ENCODE measurements around the gene GPATCH8. TPM values are rescaled to one million over a fixed set of nuclear protein-coding genes. Genes with fewer than 3 reads are reported as not detected.
"Not testable (repeated sequence)": the region's sequence is repeated elsewhere in the genome, so short reads cannot be mapped to it uniquely, and the experiment has no call there.

The GPATCH8 gene
- polyA plus RNA-seq, 3 donors = 8.8 to 15.9 (median 14.9) TPM

DNA sequence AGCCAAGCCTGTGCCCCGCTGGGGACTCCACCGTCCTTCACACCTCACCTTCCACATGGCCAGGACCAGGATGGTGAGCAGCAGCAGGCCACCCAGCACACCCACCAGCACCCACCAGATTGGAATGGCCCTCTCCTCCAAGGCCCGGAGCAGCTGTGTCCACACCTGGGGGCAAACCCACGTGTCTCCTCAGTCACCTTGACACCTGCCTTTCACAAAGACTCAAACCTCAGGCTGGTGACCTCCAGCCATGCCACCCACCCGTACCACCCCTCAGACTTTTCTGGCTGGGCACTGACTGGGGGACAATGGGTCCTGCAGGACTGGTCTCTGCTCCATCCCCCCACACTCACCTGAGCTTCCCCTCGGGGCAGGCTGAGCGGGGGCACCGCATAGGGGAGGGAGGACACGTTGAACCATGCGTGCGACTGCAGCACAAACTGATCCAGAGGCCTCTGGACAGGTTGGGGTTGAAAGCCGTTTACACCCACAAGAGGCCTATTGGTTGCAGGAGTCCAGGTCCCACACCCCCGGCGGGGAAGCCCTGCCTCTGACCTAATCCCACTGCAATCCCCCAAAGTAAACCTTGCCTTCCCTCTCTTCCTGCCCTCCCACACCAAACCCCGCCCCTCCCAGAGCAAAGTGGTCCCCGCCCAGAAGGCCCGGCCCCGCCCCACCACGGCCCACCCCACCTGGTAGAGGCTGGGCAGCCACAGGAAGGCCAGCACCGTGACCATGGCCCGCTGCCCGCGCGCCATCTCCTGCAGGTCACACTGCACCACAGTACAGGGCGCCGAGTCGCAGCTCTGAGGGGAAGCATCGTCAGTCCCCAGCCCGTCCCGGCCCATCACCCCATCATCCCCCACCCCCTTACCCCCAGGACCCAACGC, 128.7 kb downstream of the GPATCH8 start:
- H3K9me3 Mint-ChIP-seq = peaks cover 0 to 2% (median 0%) of the 10 kb centered on the region in 7 donors
- no peak overlapping the region for H3K9ac ChIP-seq (ENCODE audit: insufficient read depth, low read length, poor library complexity, severe bottlenecking)
- H3K4me3 ChIP-seq (replicated peaks in 1 of 3; ENCODE audit: low read depth in 2 of 3, low read length in 3 of 3) = no peak overlapping the region
- no peaks in the 10 kb centered on the region for H3K9me3 ChIP-seq (replicated peaks in 1 of 2; ENCODE audit: control insufficient read depth in 1 of 2, insufficient read depth in 1 of 2, low read length in 2 of 2)
- no peaks in the 10 kb centered on the region for H3K36me3 Mint-ChIP-seq
- H4K20me1 ChIP-seq (ENCODE audit: insufficient read depth, low read length) = no peaks in the 10 kb centered on the region
- H3K4me1 ChIP-seq (ENCODE audit: control insufficient read depth in 1 of 2, insufficient read depth in 2 of 2, low read length in 2 of 2) = no peaks in the 10 kb centered on the region
- H2AFZ ChIP-seq (ENCODE audit: insufficient read depth, low read depth, low read length, poor library complexity, severe bottlenecking) = no peak overlapping the region
- no peak overlapping the region for H3K4me2 ChIP-seq (replicated peaks; ENCODE audit: extremely low read depth, low read length, poor library complexity, severe bottlenecking)
- H3K27ac ChIP-seq (ENCODE audit: low read depth in 1 of 2, low read length in 2 of 2) = no peak overlapping the region
- intact Hi-C loops (cut with micrococcal nuclease) = no loop called here
- H3K79me2 ChIP-seq (ENCODE audit: insufficient read depth, low read length) = no peaks in the 10 kb centered on the region
- TF ChIP-seq, protein P1, sequence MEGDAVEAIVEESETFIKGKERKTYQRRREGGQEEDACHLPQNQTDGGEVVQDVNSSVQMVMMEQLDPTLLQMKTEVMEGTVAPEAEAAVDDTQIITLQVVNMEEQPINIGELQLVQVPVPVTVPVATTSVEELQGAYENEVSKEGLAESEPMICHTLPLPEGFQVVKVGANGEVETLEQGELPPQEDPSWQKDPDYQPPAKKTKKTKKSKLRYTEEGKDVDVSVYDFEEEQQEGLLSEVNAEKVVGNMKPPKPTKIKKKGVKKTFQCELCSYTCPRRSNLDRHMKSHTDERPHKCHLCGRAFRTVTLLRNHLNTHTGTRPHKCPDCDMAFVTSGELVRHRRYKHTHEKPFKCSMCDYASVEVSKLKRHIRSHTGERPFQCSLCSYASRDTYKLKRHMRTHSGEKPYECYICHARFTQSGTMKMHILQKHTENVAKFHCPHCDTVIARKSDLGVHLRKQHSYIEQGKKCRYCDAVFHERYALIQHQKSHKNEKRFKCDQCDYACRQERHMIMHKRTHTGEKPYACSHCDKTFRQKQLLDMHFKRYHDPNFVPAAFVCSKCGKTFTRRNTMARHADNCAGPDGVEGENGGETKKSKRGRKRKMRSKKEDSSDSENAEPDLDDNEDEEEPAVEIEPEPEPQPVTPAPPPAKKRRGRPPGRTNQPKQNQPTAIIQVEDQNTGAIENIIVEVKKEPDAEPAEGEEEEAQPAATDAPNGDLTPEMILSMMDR (IDR thresholded peaks at IDR 0.05) = no peak
- H3K27me3 ChIP-seq (ENCODE audit: control insufficient read depth in 2 of 2, insufficient read depth in 2 of 2, low read length in 2 of 2) = peaks cover 0 to 22% of the 10 kb centered on the region in 2 donors
- H3K36me3 ChIP-seq (replicated peaks in 1 of 2; ENCODE audit: control insufficient read depth in 1 of 2, insufficient read depth in 2 of 2, low read length in 2 of 2) = no peaks in the 10 kb centered on the region
- no peak for DNase-seq
- H3K4me3 Mint-ChIP-seq = peak overlapping the region in 1 of 2 donors; percentile 53
- WGBS (ENCODE audit: insufficient coverage) = 42% methylated on average over 20 of the region's 31 CpGs
- peaks cover 26 to 48% (median 37%) of the 10 kb centered on the region in 3 donors for H3K27me3 Mint-ChIP-seq (ENCODE audit: low read depth in 3 of 3)
- peaks cover 4% of the 10 kb centered on the region for H3K4me1 Mint-ChIP-seq
- H3K27ac Mint-ChIP-seq = no peak overlapping the region

DNA sequence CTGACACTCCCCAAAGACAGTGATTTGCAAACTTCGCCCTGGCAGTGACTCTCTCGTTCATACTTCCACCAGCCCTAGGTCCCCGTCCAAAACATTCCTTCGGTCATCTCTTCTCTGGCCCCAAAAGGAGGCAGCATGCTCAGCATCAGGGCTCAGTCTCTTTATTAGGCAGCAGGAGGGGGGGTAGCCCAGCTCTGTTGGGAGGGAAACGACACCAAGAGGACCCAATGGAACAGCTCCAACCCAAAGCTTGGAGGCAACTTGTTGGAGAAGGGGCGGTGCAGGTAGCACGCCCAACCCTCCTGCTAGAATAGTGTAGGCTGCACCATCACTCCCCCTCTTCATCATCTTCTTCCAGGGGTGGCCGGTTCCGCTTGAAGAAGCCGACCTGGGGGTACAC, 131.2 kb downstream of the GPATCH8 start:
- Mint-ChIP-seq H3K27ac (peak overlapping the region in 1 of 7 donors; percentile 72), H3K4me1 (peaks cover 4% of the 10 kb centered on the region), H3K27me3 (ENCODE audit: low read depth in 3 of 3) (peaks cover 33 to 52% (median 43%) of the 10 kb centered on the region in 3 donors), H3K4me3 (no peak overlapping the region), H3K9me3 (peaks cover 0 to 3% (median 0%) of the 10 kb centered on the region in 7 donors), H3K36me3 (no peaks in the 10 kb centered on the region)
- peaks cover 0 to 23% of the 10 kb centered on the region in 2 donors for H3K27me3 ChIP-seq (ENCODE audit: control insufficient read depth in 2 of 2, insufficient read depth in 2 of 2, low read length in 2 of 2)
- H3K4me2 ChIP-seq (replicated peaks; ENCODE audit: extremely low read depth, low read length, poor library complexity, severe bottlenecking) = no peak overlapping the region
- H4K20me1 ChIP-seq (ENCODE audit: insufficient read depth, low read length) = no peaks in the 10 kb centered on the region
- WGBS (ENCODE audit: insufficient coverage) = 79% methylated on average over 6 of the region's 10 CpGs
- no peaks in the 10 kb centered on the region for H3K36me3 ChIP-seq (replicated peaks in 1 of 2; ENCODE audit: control insufficient read depth in 1 of 2, insufficient read depth in 2 of 2, low read length in 2 of 2)
- TF ChIP-seq, protein P1 (IDR thresholded peaks at IDR 0.05) = no peak
- no peak overlapping the region for H2AFZ ChIP-seq (ENCODE audit: insufficient read depth, low read depth, low read length, poor library complexity, severe bottlenecking)
- H3K4me3 ChIP-seq (replicated peaks in 1 of 3; ENCODE audit: low read depth in 2 of 3, low read length in 3 of 3) = no peak overlapping the region
- DNase-seq = no peak
- no peak overlapping the region for H3K9ac ChIP-seq (ENCODE audit: insufficient read depth, low read length, poor library complexity, severe bottlenecking)
- H3K9me3 ChIP-seq (replicated peaks in 1 of 2; ENCODE audit: control insufficient read depth in 1 of 2, insufficient read depth in 1 of 2, low read length in 2 of 2) = no peaks in the 10 kb centered on the region
- intact Hi-C loops (cut with micrococcal nuclease) = no loop called here
- H3K79me2 ChIP-seq (ENCODE audit: insufficient read depth, low read length) = no peaks in the 10 kb centered on the region
- H3K4me1 ChIP-seq (ENCODE audit: control insufficient read depth in 1 of 2, insufficient read depth in 2 of 2, low read length in 2 of 2) = no peaks in the 10 kb centered on the region
- no peak overlapping the region for H3K27ac ChIP-seq (ENCODE audit: low read depth in 1 of 2, low read length in 2 of 2)

GRCh38 chr17:44369414-44370023, 133.7 kb downstream of the GPATCH8 start:
- WGBS (ENCODE audit: insufficient coverage) = 48% methylated on average over 8 of the region's 17 CpGs
- peak overlapping the region in 1 of 2 donors; percentile 78 for H3K4me3 Mint-ChIP-seq

More at GRCh38 chr17:44369414-44370023, 133.7 kb downstream of the GPATCH8 start:
- H3K9ac ChIP-seq (ENCODE audit: insufficient read depth, low read length, poor library complexity, severe bottlenecking); intact Hi-C loops (cut with micrococcal nuclease); H3K36me3 ChIP-seq (replicated peaks in 1 of 2; ENCODE audit: control insufficient read depth in 1 of 2, insufficient read depth in 2 of 2, low read length in 2 of 2); H3K27ac ChIP-seq (ENCODE audit: low read depth in 1 of 2, low read length in 2 of 2); H3K4me3 ChIP-seq (replicated peaks in 1 of 3; ENCODE audit: low read depth in 2 of 3, low read length in 3 of 3); H3K36me3 Mint-ChIP-seq; H3K9me3 Mint-ChIP-seq; H2AFZ ChIP-seq (ENCODE audit: insufficient read depth, low read depth, low read length, poor library complexity, severe bottlenecking); DNase-seq; H3K9me3 ChIP-seq (replicated peaks in 1 of 2; ENCODE audit: control insufficient read depth in 1 of 2, insufficient read depth in 1 of 2, low read length in 2 of 2); H3K27ac Mint-ChIP-seq; H3K4me2 ChIP-seq (replicated peaks; ENCODE audit: extremely low read depth, low read length, poor library complexity, severe bottlenecking); H3K79me2 ChIP-seq (ENCODE audit: insufficient read depth, low read length); H3K4me1 Mint-ChIP-seq; H4K20me1 ChIP-seq (ENCODE audit: insufficient read depth, low read length); H3K4me1 ChIP-seq (ENCODE audit: control insufficient read depth in 1 of 2, insufficient read depth in 2 of 2, low read length in 2 of 2): not testable (repeated sequence)
- H3K27me3 Mint-ChIP-seq (ENCODE audit: low read depth in 3 of 3) = peaks cover 49 to 65% (median 52%) of the 10 kb centered on the region in 3 donors
- H3K27me3 ChIP-seq (ENCODE audit: control insufficient read depth in 2 of 2, insufficient read depth in 2 of 2, low read length in 2 of 2) = peaks cover 6 to 29% of the 10 kb centered on the region in 2 donors
